VCaP (cell line): ENCODE results near the gene ACTG1.
A peak's percentile ranks its signal among the peaks of the same experiment; 100 is the strongest.

Experiments used
- H3K27ac ChIP-seq: fragments of 450-650 bp; 2 replicates; pipeline ENCODE4 v1.5.1; 2017
- CTCF ChIP-seq: fragments of 450-650 bp; conservative IDR thresholded peaks from 2 replicates; pipeline ENCODE4 v1.5.1; 2017; ENCODE audit warnings: mild to moderate bottlenecking, moderate library complexity

Gene ACTG1

GRCh38 chr17:81526662-81527571 lies 14.3 kb upstream of the ACTG1 start:
- H3K27ac ChIP-seq, result no peak overlapping the region
- TF ChIP-seq CTCF, result no peak

GRCh38 chr17:81524865-81525159 lies 12.2 kb upstream of the ACTG1 start:
- H3K27ac ChIP-seq, result no peak overlapping the region
- TF ChIP-seq CTCF, result no peak

GRCh38 chr17:81524039-81524864 lies 11.7 kb upstream of the ACTG1 start:
- no peak for TF ChIP-seq CTCF
- no peak overlapping the region for H3K27ac ChIP-seq

GRCh38 chr17:81523402-81524038 lies 10.9 kb upstream of the ACTG1 start:
- no peak for TF ChIP-seq CTCF

GRCh38 chr17:81522491-81523401 lies 10.1 kb upstream of the ACTG1 start:
- TF ChIP-seq CTCF, result no peak
- H3K27ac ChIP-seq, result no peak overlapping the region; the same call in 1 of the 2 replicates

More at GRCh38 chr17:81523402-81524038, 10.9 kb upstream of the ACTG1 start:
- no peak overlapping the region; the same call in 1 of the 2 replicates for H3K27ac ChIP-seq

GRCh38 chr17:81520021-81520901 lies 7.7 kb upstream of the ACTG1 start:
- peak overlapping the region; percentile 100 for H3K27ac ChIP-seq
- TF ChIP-seq CTCF, result no peak
